Keratinocyte (primary cell): Measurements from ENCODE around the gene CTIF. TPM values are rescaled to one million over a fixed set of nuclear protein-coding genes. Genes with fewer than 3 reads are reported as not detected.

Experiments
- DNase-seq: peaks from one replicate; pipeline ENCODE4 v3.0.0-alpha.2; 2011; ENCODE audit warnings: low read depth, missing footprints, low spot score
- FAIRE-seq: peaks from 2 replicates; lab custom pipeline; 2011; peaks lifted over from hg19 to GRCh38; lab: Jason Lieb, UNC
- H2AFZ ChIP-seq: 2 replicates; pipeline ENCODE4 v1.6.0; 2012; ENCODE audit warnings: low read length, control low read depth, inconsistent platforms; ENCODE audit not compliant: control insufficient read depth
- H3K27ac ChIP-seq: 2 replicates; pipeline ENCODE4 v1.5.1; 2011; ENCODE audit warnings: low read length; ENCODE audit not compliant: control insufficient read depth, insufficient read depth
- H3K27me3 ChIP-seq: 3 replicates; pipeline ENCODE4 v1.6.0; 2011; ENCODE audit warnings: low read length; ENCODE audit not compliant: control insufficient read depth, insufficient read depth; ENCODE audit errors: extremely low read depth
- H3K36me3 ChIP-seq, 2 experiments: 2 replicates in 1 of 2; 3 replicates in 1 of 2; pipeline ENCODE4 v1.5.1; 2011; ENCODE audit warnings: low read length in 2 of 2, mild to moderate bottlenecking in 1 of 2; ENCODE audit not compliant: control insufficient read depth in 2 of 2, insufficient read depth in 2 of 2; ENCODE audit errors: extremely low read depth in 1 of 2
- H3K4me1 ChIP-seq: 3 replicates; pipeline ENCODE4 v1.5.1; 2011; ENCODE audit warnings: low read length; ENCODE audit not compliant: control insufficient read depth, insufficient read depth; ENCODE audit errors: extremely low read depth
- H3K4me2 ChIP-seq: 3 replicates; pipeline ENCODE4 v1.6.0; 2011; ENCODE audit warnings: low read depth, low read length; ENCODE audit not compliant: control insufficient read depth, insufficient read depth; ENCODE audit errors: extremely low read depth
- H3K4me3 ChIP-seq, 3 experiments: fragments of 200-600 bp in 1 of 3; sonication (generic) in 1 of 3; 2 replicates in 2 of 3; 3 replicates in 1 of 3; pipeline ENCODE4 v1.5.1; 2011 to 2016; ENCODE audit warnings: low read length in 3 of 3, mild to moderate bottlenecking in 3 of 3, control low read depth in 2 of 3, inconsistent platforms in 1 of 3, low read depth in 1 of 3, mixed read lengths in 1 of 3, mixed run types in 1 of 3, moderate library complexity in 1 of 3; ENCODE audit not compliant: control insufficient read depth in 2 of 3, insufficient read depth in 2 of 3; ENCODE audit errors: extremely low read depth in 1 of 3
- H3K79me2 ChIP-seq: 2 replicates; pipeline ENCODE4 v1.6.0; 2012; ENCODE audit warnings: low read length; ENCODE audit not compliant: control insufficient read depth, insufficient read depth
- H3K9ac ChIP-seq: 3 replicates; pipeline ENCODE4 v1.6.0; 2011; ENCODE audit warnings: low read length; ENCODE audit not compliant: control insufficient read depth, insufficient read depth; ENCODE audit errors: extremely low read depth
- H3K9me1 ChIP-seq: 3 replicates; pipeline ENCODE4 v1.6.0; 2011; ENCODE audit warnings: low read length; ENCODE audit not compliant: control insufficient read depth, insufficient read depth; ENCODE audit errors: extremely low read depth
- H3K9me3 ChIP-seq: 2 replicates; pipeline ENCODE4 v1.5.1; 2012; ENCODE audit warnings: low read depth, low read length; ENCODE audit not compliant: control insufficient read depth
- H4K20me1 ChIP-seq: 3 replicates; pipeline ENCODE4 v1.6.0; 2011; ENCODE audit warnings: low read length; ENCODE audit not compliant: control insufficient read depth, insufficient read depth; ENCODE audit errors: extremely low read depth
- EZH2 ChIP-seq: IDR thresholded peaks from one replicate; pipeline ENCODE4 v1.6.1; 2012; ENCODE audit warnings: inconsistent platforms, mild to moderate bottlenecking, low read length, moderate library complexity
- dilution Hi-C: fragments of 300-500 bp; cut with MboI; formaldehyde crosslinking; loops from one replicate; pipeline ENCODE4 v1.7.0; 2020; ENCODE audit warnings: low sequenced_read_pairs; ENCODE audit not compliant: extremely low pct_ligation_motif_present
- polyA plus RNA-seq, 5 experiments: library from polyadenylated mRNA; depleted of rRNA in 3 of 5; stranded (reverse) in 3 of 5; stranded (forward) in 1 of 5; unstranded in 1 of 5; fragments of >200 nt; gene quantifications; 1 replicate in 1 of 5; 2 replicates in 3 of 5; 3 replicates in 1 of 5; pipeline versions ENCODE4 v1.2.1 to v1.2.3, GENCODE V29; 2011 to 2012; ENCODE audit warnings: missing spikeins in 2 of 5, low read depth in 1 of 5, low replicate concordance in 1 of 5
- TF ChIP-seq, protein P1 (sequence below), 3 experiments: IDR thresholded peaks in 1 of 3; conservative IDR thresholded peaks in 1 of 3; optimal IDR thresholded peaks in 1 of 3; 2 replicates in 2 of 3; 3 replicates in 1 of 3; pipeline versions ENCODE3 to v1.5.1; 2011; ENCODE audit warnings: low read length in 3 of 3, mild to moderate bottlenecking in 3 of 3, moderate library complexity in 2 of 3, control low read depth in 1 of 3, inconsistent platforms in 1 of 3; ENCODE audit not compliant: insufficient read depth in 2 of 3; ENCODE audit errors: extremely low read depth in 1 of 3

CTIF gene
- polyA plus RNA-seq, 1 donor (not counting 4 experiments of a cell fraction or from before 2014, with no cell fraction given) = 15.0 TPM

DNA sequence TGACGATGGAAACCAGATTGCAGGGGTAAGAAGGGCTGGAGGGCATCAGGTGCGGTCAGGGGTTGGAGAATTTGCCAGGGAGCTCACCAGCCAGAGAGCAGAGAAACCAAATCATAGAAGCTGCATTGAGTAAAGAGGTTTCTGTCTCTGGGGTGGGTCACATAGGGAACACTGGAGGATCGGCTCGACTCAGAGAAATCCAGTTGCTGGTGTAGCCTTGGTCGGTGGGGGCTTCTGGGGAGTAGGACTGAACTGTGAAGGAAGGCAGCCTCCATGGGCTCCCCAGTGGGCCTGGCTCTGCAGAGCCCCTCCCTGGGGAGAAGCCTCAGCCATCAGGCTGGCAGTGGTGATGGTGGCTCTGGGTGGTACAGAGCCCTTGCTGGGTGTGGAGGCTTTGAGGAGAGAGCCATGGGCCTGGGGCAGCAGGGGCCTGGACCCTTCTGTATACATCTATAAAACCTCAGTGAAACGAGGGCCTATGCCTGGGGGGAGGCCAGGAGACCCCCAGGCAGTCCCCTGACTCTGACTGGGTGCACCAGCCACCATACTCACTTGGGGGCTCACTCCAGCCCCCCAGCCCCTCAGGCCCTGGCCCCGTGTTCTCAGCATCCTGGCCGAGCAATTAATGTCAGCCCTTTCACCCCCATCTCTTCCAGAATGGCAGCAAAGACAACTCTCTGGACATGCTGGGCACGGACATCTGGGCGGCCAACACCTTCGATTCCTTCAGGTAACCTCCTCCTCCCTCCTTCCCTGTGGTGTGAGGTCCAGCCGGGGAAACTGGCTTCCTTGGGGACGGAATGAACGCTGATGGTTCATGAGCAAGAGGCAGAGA lies 124.5 kb downstream of the CTIF start:
- Histone ChIP-seq H2AFZ (no peak overlapping the region), H3K79me2 (no peaks in the 10 kb centered on the region), H3K9ac (no peak overlapping the region), H4K20me1 (no peaks in the 10 kb centered on the region), H3K9me1 (no peaks in the 10 kb centered on the region), H3K27ac (no peak overlapping the region), H3K36me3 (peaks cover 6 to 26% of the 10 kb centered on the region in 2 experiments), H3K4me3 (no peak overlapping the region), H3K4me2 (no peak overlapping the region), H3K4me1 (peaks cover 4% of the 10 kb centered on the region), H3K27me3 (no peaks in the 10 kb centered on the region), H3K9me3 (peaks cover 4% of the 10 kb centered on the region)
- dilution Hi-C loops = no loop called here
- FAIRE-seq (no peak), DNase-seq (no peak)
- TF ChIP-seq, protein P1, sequence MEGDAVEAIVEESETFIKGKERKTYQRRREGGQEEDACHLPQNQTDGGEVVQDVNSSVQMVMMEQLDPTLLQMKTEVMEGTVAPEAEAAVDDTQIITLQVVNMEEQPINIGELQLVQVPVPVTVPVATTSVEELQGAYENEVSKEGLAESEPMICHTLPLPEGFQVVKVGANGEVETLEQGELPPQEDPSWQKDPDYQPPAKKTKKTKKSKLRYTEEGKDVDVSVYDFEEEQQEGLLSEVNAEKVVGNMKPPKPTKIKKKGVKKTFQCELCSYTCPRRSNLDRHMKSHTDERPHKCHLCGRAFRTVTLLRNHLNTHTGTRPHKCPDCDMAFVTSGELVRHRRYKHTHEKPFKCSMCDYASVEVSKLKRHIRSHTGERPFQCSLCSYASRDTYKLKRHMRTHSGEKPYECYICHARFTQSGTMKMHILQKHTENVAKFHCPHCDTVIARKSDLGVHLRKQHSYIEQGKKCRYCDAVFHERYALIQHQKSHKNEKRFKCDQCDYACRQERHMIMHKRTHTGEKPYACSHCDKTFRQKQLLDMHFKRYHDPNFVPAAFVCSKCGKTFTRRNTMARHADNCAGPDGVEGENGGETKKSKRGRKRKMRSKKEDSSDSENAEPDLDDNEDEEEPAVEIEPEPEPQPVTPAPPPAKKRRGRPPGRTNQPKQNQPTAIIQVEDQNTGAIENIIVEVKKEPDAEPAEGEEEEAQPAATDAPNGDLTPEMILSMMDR (optimal IDR thresholded peaks at IDR 0.05 in 1 of 3, IDR thresholded peaks at IDR 0.05 in 1 of 3, conservative IDR thresholded peaks at IDR 0.05 in 1 of 3; ENCODE audit: extremely low read depth in 1 of 3, insufficient read depth in 2 of 3, low read length in 3 of 3) = no peak

DNA sequence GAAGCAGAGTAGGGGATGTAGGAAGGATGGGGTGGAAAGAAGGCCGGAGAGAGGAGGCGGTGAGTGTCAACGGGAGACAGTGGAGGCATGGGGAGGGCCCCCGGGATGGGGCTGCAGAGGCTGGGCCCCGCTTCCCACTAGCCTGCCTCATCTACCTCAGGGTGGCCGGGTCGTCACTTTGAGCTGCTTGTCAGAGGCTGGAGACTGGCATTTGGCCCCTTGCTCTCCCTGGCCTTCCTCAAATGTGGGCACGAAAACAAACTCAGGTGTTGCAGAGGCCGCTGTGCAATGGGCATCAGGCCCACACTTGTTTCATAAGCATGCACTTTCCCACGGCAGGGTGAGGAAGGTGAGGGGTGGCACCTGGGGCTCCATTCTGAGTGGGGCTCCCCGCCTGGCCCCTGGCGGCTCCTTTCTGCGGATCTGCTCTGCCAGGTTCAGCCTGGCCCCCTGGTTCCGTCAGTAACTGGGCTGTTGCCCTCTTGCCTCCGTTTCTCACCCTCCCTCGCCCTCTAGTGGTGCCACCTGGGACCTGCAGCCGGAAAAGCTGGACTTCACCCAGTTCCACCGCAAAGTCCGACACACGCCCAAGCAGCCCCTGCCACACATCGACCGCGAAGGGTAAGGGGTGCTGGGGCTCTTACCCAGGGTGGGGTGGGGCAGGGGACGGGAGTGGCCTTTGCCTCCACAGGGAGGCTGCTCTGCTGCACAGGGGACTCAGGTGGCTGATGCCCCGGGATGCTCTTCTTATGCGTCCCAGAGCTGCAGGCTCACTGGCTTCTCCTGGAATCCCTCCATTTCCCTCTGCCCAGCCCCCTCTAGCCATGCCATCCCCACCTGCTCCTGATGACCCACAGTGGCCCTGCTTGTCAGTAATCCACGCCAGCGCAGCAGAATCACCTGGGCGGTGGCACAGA lies 125.4 kb downstream of the CTIF start:
- FAIRE-seq = no peak

More for the DNA sequence above, 125.4 kb downstream of the CTIF start:
- no peaks in the 10 kb centered on the region for H3K27me3 ChIP-seq
- no peak overlapping the region for H3K4me2 ChIP-seq
- H3K27ac ChIP-seq = no peak overlapping the region
- H3K4me3 ChIP-seq = no peak overlapping the region
- peaks cover 4% of the 10 kb centered on the region for H3K9me3 ChIP-seq
- no peaks in the 10 kb centered on the region for H4K20me1 ChIP-seq
- DNase-seq = peak; percentile 9
- no peak overlapping the region for H2AFZ ChIP-seq
- H3K9me1 ChIP-seq = no peaks in the 10 kb centered on the region
- peaks cover 4% of the 10 kb centered on the region for H3K4me1 ChIP-seq
- no peaks in the 10 kb centered on the region for H3K79me2 ChIP-seq
- dilution Hi-C loops = no loop called here
- H3K9ac ChIP-seq = no peak overlapping the region
- TF ChIP-seq, protein P1 (optimal IDR thresholded peaks at IDR 0.05 in 1 of 3, IDR thresholded peaks at IDR 0.05 in 1 of 3, conservative IDR thresholded peaks at IDR 0.05 in 1 of 3; ENCODE audit: extremely low read depth in 1 of 3, insufficient read depth in 2 of 3, low read length in 3 of 3) = peak; percentile 89 to 96 (median 92)
- TF ChIP-seq EZH2 = no peak
- peaks cover 8 to 26% of the 10 kb centered on the region in 2 experiments for H3K36me3 ChIP-seq
